SU-DHL-6 (cell line): Measurements from ENCODE around the gene PPARD.

Source experiments
- EZH2phosphoT487 ChIP-seq: fragments of 200-600 bp; sonication (generic), shearing (Covaris generic); conservative IDR thresholded peaks from 2 replicates; pipeline ENCODE4 v1.6.1; 2018; ENCODE audit warnings: mild to moderate bottlenecking, antibody characterized with exemption, low read length, moderate library complexity, mixed read lengths
- TF ChIP-seq, protein P1 (sequence below): fragments of 200-600 bp; sonication (generic); IDR thresholded peaks from one replicate; pipeline ENCODE4 v1.5.1; 2017; ENCODE audit warnings: antibody characterized with exemption, mild to moderate bottlenecking, low read length, moderate library complexity; ENCODE audit not compliant: insufficient read depth, poor library complexity, severe bottlenecking

DNA sequence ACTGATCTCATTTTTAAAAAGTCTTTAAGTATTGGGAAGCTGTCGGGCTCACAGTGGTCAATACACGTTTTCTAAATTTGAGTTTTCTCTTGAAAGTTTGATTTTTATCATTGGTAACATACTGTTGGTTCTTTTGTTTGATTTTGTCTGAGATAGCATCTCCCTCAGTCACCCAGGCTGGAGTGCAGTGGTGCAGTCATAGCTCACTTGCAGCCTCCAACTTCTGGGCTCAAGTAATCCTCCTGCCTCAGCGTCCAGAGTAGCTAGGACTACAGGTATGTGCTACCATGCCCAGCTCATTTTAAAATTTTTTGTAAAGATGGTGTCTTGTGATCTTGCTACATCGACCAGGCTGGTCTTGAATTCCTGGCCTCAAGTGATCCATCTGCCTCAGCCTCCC is 9.1 kb downstream of the PPARD start:
- TF ChIP-seq, protein P1, sequence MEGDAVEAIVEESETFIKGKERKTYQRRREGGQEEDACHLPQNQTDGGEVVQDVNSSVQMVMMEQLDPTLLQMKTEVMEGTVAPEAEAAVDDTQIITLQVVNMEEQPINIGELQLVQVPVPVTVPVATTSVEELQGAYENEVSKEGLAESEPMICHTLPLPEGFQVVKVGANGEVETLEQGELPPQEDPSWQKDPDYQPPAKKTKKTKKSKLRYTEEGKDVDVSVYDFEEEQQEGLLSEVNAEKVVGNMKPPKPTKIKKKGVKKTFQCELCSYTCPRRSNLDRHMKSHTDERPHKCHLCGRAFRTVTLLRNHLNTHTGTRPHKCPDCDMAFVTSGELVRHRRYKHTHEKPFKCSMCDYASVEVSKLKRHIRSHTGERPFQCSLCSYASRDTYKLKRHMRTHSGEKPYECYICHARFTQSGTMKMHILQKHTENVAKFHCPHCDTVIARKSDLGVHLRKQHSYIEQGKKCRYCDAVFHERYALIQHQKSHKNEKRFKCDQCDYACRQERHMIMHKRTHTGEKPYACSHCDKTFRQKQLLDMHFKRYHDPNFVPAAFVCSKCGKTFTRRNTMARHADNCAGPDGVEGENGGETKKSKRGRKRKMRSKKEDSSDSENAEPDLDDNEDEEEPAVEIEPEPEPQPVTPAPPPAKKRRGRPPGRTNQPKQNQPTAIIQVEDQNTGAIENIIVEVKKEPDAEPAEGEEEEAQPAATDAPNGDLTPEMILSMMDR, result no peak
- no peak for TF ChIP-seq EZH2phosphoT487
